NCI-H524 (cell line): Measurements from ENCODE around the gene FBXO4.
"Not testable (repeated sequence)": the region's sequence is repeated elsewhere in the genome, so short reads cannot be mapped to it uniquely, and the experiment has no call there.

Experiments
- DNase-seq, 2 experiments: peaks; one replicate each; lab custom pipeline; 2025; lab: John Stamatoyannopoulos, UW

FBXO4 gene

GRCh38 chr5:41921874-41922273 lies 3.2 kb upstream of the FBXO4 start:
- DNase-seq: no peak

- no peak for DNase-seq
These were observed 582 bp upstream of the FBXO4 start for GRCh38 chr5:41924526-41924871.

- DNase-seq: peak; percentile 27 to 44
These were observed 472 bp downstream of the FBXO4 start for GRCh38 chr5:41925555-41925951.

GRCh38 chr5:41927604-41928003 lies 2.5 kb downstream of the FBXO4 start:
- no peak for DNase-seq

GRCh38 chr5:41929035-41929434 lies 4.0 kb downstream of the FBXO4 start:
- DNase-seq: no peak

- DNase-seq: no peak
These were observed 7.7 kb downstream of the FBXO4 start for GRCh38 chr5:41932770-41933169.

GRCh38 chr5:41935544-41935943 lies 10.5 kb downstream of the FBXO4 start:
- no peak for DNase-seq

- DNase-seq: no peak
These were observed 15.6 kb downstream of the FBXO4 start for GRCh38 chr5:41940641-41941040.

- not testable (repeated sequence) for DNase-seq
These were observed 20.4 kb downstream of the FBXO4 start for GRCh38 chr5:41945332-41945955.

- no peak for DNase-seq
These were observed 26.1 kb downstream of the FBXO4 start for GRCh38 chr5:41951224-41951623.

- DNase-seq: no peak
These were observed 29.2 kb downstream of the FBXO4 start for GRCh38 chr5:41954286-41954685.

GRCh38 chr5:41955432-41956024 lies 30.4 kb downstream of the FBXO4 start:
- DNase-seq: no peak

- DNase-seq: no peak
These were observed 31.9 kb downstream of the FBXO4 start for GRCh38 chr5:41956943-41957342.

GRCh38 chr5:41960481-41960880 lies 35.4 kb downstream of the FBXO4 start:
- no peak for DNase-seq

- DNase-seq: no peak
These were observed 36.7 kb downstream of the FBXO4 start for GRCh38 chr5:41961736-41962135.

- no peak for DNase-seq
These were observed 37.4 kb downstream of the FBXO4 start for GRCh38 chr5:41962491-41962890.

GRCh38 chr5:41966401-41967105 lies 41.5 kb downstream of the FBXO4 start:
- no peak for DNase-seq

- no peak for DNase-seq
These were observed 42.3 kb downstream of the FBXO4 start for GRCh38 chr5:41967401-41967800.

- no peak for DNase-seq
These were observed 43.2 kb downstream of the FBXO4 start for GRCh38 chr5:41968153-41968723.

- no peak for DNase-seq
These were observed 48.0 kb downstream of the FBXO4 start for GRCh38 chr5:41973087-41973486.

- DNase-seq: no peak
These were observed 48.8 kb downstream of the FBXO4 start for GRCh38 chr5:41973887-41974286.

- DNase-seq: no peak
These were observed 53.6 kb downstream of the FBXO4 start for GRCh38 chr5:41978676-41979075.

GRCh38 chr5:41980396-41980795 lies 55.3 kb downstream of the FBXO4 start:
- no peak for DNase-seq
